Neural cell (in vitro differentiated cells): Measurements from ENCODE around the gene SHTN1. TPM values are rescaled to one million over a fixed set of nuclear protein-coding genes. Genes with fewer than 3 reads are reported as not detected.

Experiments used
- H2AFZ ChIP-seq: fragments of 200-600, 300-800 bp; sonication (generic), shearing (Covaris generic); 2 replicates; pipeline ENCODE4 v1.6.0; 2014; ENCODE audit warnings: low read depth, mild to moderate bottlenecking, antibody characterized with exemption, low read length, moderate library complexity
- H3F3A ChIP-seq: fragments of 200-600 bp; shearing (Covaris generic); 2 replicates; pipeline ENCODE4 v1.6.1; 2016; ENCODE audit warnings: mild to moderate bottlenecking, moderate library complexity, mixed read lengths, antibody characterized with exemption, low read length; ENCODE audit not compliant: insufficient read depth, poor library complexity, severe bottlenecking
- H3K27ac ChIP-seq: fragments of 200-600, 300-800 bp; sonication (generic), shearing (Covaris generic); 2 replicates; pipeline ENCODE4 v1.5.1; 2014; ENCODE audit warnings: mild to moderate bottlenecking, low read length, moderate library complexity
- H3K27me3 ChIP-seq: fragments of 300-800, 200-600 bp; sonication (generic), shearing (Covaris generic); 2 replicates; pipeline ENCODE4 v1.6.0; 2014; ENCODE audit warnings: mild to moderate bottlenecking, low read depth, low read length, moderate library complexity; ENCODE audit not compliant: insufficient read depth
- H3K36me3 ChIP-seq: fragments of 300-800, 200-600 bp; sonication (generic), shearing (Covaris generic); 2 replicates; pipeline ENCODE4 v1.5.1; 2014; ENCODE audit warnings: mild to moderate bottlenecking, antibody characterized with exemption, low read length, moderate library complexity; ENCODE audit not compliant: insufficient read depth
- H3K4me2 ChIP-seq: fragments of 300-800, 200-600 bp; sonication (generic), shearing (Covaris generic); 2 replicates; pipeline ENCODE4 v1.6.0; 2014; ENCODE audit warnings: mild to moderate bottlenecking, low read length
- H3K4me3 ChIP-seq: fragments of 300-800, 200-600 bp; sonication (generic), shearing (Covaris generic); 2 replicates; pipeline ENCODE4 v1.5.1; 2014; ENCODE audit warnings: mild to moderate bottlenecking, low read length, moderate library complexity
- H3K79me2 ChIP-seq: fragments of 200-600 bp; shearing (Covaris generic); replicated peaks from 2 replicates; pipeline ENCODE4 v1.6.0; 2014; ENCODE audit warnings: mild to moderate bottlenecking, low read length, moderate library complexity; ENCODE audit not compliant: insufficient read depth
- H3K9ac ChIP-seq: fragments of 300-800, 200-600 bp; sonication (generic), shearing (Covaris generic); 2 replicates; pipeline ENCODE4 v1.6.1; 2016; ENCODE audit warnings: mild to moderate bottlenecking, low read length, mixed read lengths
- H3K9me2 ChIP-seq: fragments of 200-600 bp; shearing (Covaris generic); 2 replicates; pipeline ENCODE4 v1.6.1; 2016; ENCODE audit warnings: mild to moderate bottlenecking, low read length, mixed read lengths; ENCODE audit not compliant: insufficient read depth
- H3K9me3 ChIP-seq: fragments of 200-600, 300-800 bp; sonication (generic), shearing (Covaris generic); 2 replicates; pipeline ENCODE4 v1.6.1; 2016; ENCODE audit warnings: mild to moderate bottlenecking, mixed run types, low read length, moderate library complexity, mixed read lengths
- H4K20me1 ChIP-seq: fragments of 200-600 bp; shearing (Covaris generic); 2 replicates; pipeline ENCODE4 v1.6.1; 2016; ENCODE audit warnings: mild to moderate bottlenecking, mixed run types; ENCODE audit not compliant: insufficient read depth
- EP300 ChIP-seq: fragments of 450-650 bp; conservative IDR thresholded peaks from 2 replicates; pipeline ENCODE4 v1.6.1; 2014; ENCODE audit warnings: antibody characterized with exemption, mild to moderate bottlenecking, moderate library complexity; ENCODE audit not compliant: poor library complexity, severe bottlenecking
- EZH2 ChIP-seq: fragments of 200-600, 300-800 bp; shearing (Covaris generic), sonication (generic); IDR thresholded peaks from 2 replicates; pipeline ENCODE4 v1.6.1; 2014; ENCODE audit warnings: antibody characterized with exemption, low read length, borderline replicate concordance, mild to moderate bottlenecking; ENCODE audit not compliant: insufficient read depth, poor library complexity, severe bottlenecking
- MXI1 ChIP-seq: fragments of 450-650 bp; conservative IDR thresholded peaks from 2 replicates; pipeline ENCODE4 v1.6.1; 2014; ENCODE audit warnings: antibody characterized with exemption, mild to moderate bottlenecking; ENCODE audit not compliant: poor library complexity, severe bottlenecking
- POLR2AphosphoS5 ChIP-seq: IDR thresholded peaks from 2 replicates; pipeline ENCODE4 v1.6.1; 2012
- RAD21 ChIP-seq: fragments of 450-650 bp; conservative IDR thresholded peaks from 2 replicates; pipeline ENCODE4 v1.6.1; 2014; ENCODE audit warnings: antibody characterized with exemption, mild to moderate bottlenecking, moderate library complexity
- REST ChIP-seq: IDR thresholded peaks from 2 replicates; pipeline ENCODE4 v1.6.1; 2012; ENCODE audit warnings: borderline replicate concordance
- SMC3 ChIP-seq: fragments of 450-650 bp; conservative IDR thresholded peaks from 2 replicates; pipeline ENCODE4 v1.6.1; 2014; ENCODE audit warnings: antibody characterized with exemption, mild to moderate bottlenecking, moderate library complexity; ENCODE audit not compliant: poor library complexity
- TAF1 ChIP-seq: IDR thresholded peaks from 2 replicates; pipeline ENCODE4 v1.6.1; 2012; ENCODE audit warnings: low read depth
- polyA plus RNA-seq: library from polyadenylated mRNA; depleted of rRNA; stranded (reverse); fragments of >200 nt; gene quantifications from 2 replicates; pipeline ENCODE4 v1.2.3, GENCODE V29; 2014

The SHTN1 gene
- polyA plus RNA-seq, 1 donor from 2014 or later, result 55.8 TPM

GRCh38 chr10:116879817-116880216, 125.2 kb downstream of the SHTN1 start:
- TF ChIP-seq RAD21 (no peak), SMC3 (no peak), POLR2AphosphoS5 (no peak), EZH2 (no peak), REST (no peak), EP300 (no peak)
- Histone ChIP-seq H4K20me1 (no peaks in the 10 kb centered on the region), H3K36me3 (no peaks in the 10 kb centered on the region), H3K9me3 (no peaks in the 10 kb centered on the region), H3F3A (no peaks in the 10 kb centered on the region), H3K9me2 (no peaks in the 10 kb centered on the region), H3K4me3 (no peak overlapping the region), H3K27me3 (no peaks in the 10 kb centered on the region), H3K4me2 (no peak overlapping the region), H2AFZ (no peak overlapping the region), H3K79me2 (no peaks in the 10 kb centered on the region), H3K27ac (no peak overlapping the region), H3K9ac (no peak overlapping the region)

- Histone ChIP-seq H3K9me2 (no peaks in the 10 kb centered on the region), H3K9ac (no peak overlapping the region), H3K27ac (no peak overlapping the region), H3K36me3 (no peaks in the 10 kb centered on the region), H3K4me2 (no peak overlapping the region), H3K79me2 (no peaks in the 10 kb centered on the region), H3K27me3 (no peaks in the 10 kb centered on the region), H3F3A (no peaks in the 10 kb centered on the region), H3K4me3 (no peak overlapping the region), H2AFZ (no peak overlapping the region), H3K9me3 (no peaks in the 10 kb centered on the region), H4K20me1 (no peaks in the 10 kb centered on the region)
- TF ChIP-seq EZH2 (no peak), SMC3 (no peak), MXI1 (no peak), REST (no peak), TAF1 (no peak), POLR2AphosphoS5 (no peak), RAD21 (no peak)
These were observed 126.9 kb downstream of the SHTN1 start for GRCh38 chr10:116878123-116878522.
